ENCODE data around the gene OR51F1.
"Not testable (repeated sequence)": the region's sequence is repeated elsewhere in the genome, so short reads cannot be mapped to it uniquely, and the experiment has no call there.

The OR51F1 gene

GRCh38 chr11:4740735-4741134 lies 29.0 kb downstream of the OR51F1 start:
- Histone ChIP-seq H3K79me2 (ENCODE audit: low read length) (no peaks in the 10 kb centered on the region), H3K27ac (ENCODE audit: low read length) (no peak overlapping the region), H4K20me1 (ENCODE audit: insufficient read depth, low read length) (no peaks in the 10 kb centered on the region), H3K36me3 (replicated peaks; ENCODE audit: low read depth, low read length) (no peaks in the 10 kb centered on the region), H3K4me1 (ENCODE audit: low read length) (no peaks in the 10 kb centered on the region), H3K4me2 (ENCODE audit: low read length) (no peak overlapping the region), H3K27me3 (ENCODE audit: low read depth, low read length) (no peaks in the 10 kb centered on the region), H3K9ac (ENCODE audit: low read length) (no peak overlapping the region), H2AFZ (ENCODE audit: low read depth, low read length) (no peak overlapping the region), H3K9me3 (ENCODE audit: insufficient read depth, low read length) (no peaks in the 10 kb centered on the region), H3K4me3 (ENCODE audit: low read length) (no peak overlapping the region)
- no peak for TF ChIP-seq EZH2phosphoT487 (IDR thresholded peaks at IDR 0.05; ENCODE audit: low read depth)
- TF ChIP-seq, protein P1, sequence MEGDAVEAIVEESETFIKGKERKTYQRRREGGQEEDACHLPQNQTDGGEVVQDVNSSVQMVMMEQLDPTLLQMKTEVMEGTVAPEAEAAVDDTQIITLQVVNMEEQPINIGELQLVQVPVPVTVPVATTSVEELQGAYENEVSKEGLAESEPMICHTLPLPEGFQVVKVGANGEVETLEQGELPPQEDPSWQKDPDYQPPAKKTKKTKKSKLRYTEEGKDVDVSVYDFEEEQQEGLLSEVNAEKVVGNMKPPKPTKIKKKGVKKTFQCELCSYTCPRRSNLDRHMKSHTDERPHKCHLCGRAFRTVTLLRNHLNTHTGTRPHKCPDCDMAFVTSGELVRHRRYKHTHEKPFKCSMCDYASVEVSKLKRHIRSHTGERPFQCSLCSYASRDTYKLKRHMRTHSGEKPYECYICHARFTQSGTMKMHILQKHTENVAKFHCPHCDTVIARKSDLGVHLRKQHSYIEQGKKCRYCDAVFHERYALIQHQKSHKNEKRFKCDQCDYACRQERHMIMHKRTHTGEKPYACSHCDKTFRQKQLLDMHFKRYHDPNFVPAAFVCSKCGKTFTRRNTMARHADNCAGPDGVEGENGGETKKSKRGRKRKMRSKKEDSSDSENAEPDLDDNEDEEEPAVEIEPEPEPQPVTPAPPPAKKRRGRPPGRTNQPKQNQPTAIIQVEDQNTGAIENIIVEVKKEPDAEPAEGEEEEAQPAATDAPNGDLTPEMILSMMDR (IDR thresholded peaks at IDR 0.05; ENCODE audit: low read depth, low read length): no peak

DNA sequence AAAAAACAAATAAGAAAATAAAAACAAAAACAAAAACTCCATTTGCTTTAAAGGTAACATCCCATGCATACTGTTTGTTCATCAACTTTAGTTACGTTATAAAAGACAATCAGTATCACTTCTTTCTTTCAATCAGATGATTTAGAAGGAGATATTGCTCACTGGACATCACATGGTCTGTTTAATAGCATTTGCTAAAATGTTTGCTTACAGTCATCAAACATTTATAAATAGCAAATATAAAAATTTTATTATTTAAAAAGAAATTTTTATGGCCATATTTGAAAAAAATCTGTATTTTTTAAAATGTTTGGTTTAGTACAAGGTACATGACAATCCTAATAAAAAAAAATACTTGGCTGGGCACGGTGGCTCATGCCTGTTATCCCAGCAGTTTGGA lies 42.6 kb downstream of the OR51F1 start:
- TF ChIP-seq, protein P1 (IDR thresholded peaks at IDR 0.05; ENCODE audit: low read depth, low read length): no peak
- TF ChIP-seq EZH2phosphoT487 (IDR thresholded peaks at IDR 0.05; ENCODE audit: low read depth): no peak
- H3K9me3 ChIP-seq (ENCODE audit: insufficient read depth, low read length): no peaks in the 10 kb centered on the region
- no peak overlapping the region for H2AFZ ChIP-seq (ENCODE audit: low read depth, low read length)
- H3K36me3 ChIP-seq (replicated peaks; ENCODE audit: low read depth, low read length): no peaks in the 10 kb centered on the region
- H3K4me2 ChIP-seq (ENCODE audit: low read length): no peak overlapping the region
- no peaks in the 10 kb centered on the region for H3K4me1 ChIP-seq (ENCODE audit: low read length)
- H3K27ac ChIP-seq (ENCODE audit: low read length): no peak overlapping the region
- H3K9ac ChIP-seq (ENCODE audit: low read length): no peak overlapping the region
- no peaks in the 10 kb centered on the region for H3K27me3 ChIP-seq (ENCODE audit: low read depth, low read length)
- H3K4me3 ChIP-seq (ENCODE audit: low read length): no peak overlapping the region
- H3K79me2 ChIP-seq (ENCODE audit: low read length): no peaks in the 10 kb centered on the region
- H4K20me1 ChIP-seq (ENCODE audit: insufficient read depth, low read length): no peaks in the 10 kb centered on the region

DNA sequence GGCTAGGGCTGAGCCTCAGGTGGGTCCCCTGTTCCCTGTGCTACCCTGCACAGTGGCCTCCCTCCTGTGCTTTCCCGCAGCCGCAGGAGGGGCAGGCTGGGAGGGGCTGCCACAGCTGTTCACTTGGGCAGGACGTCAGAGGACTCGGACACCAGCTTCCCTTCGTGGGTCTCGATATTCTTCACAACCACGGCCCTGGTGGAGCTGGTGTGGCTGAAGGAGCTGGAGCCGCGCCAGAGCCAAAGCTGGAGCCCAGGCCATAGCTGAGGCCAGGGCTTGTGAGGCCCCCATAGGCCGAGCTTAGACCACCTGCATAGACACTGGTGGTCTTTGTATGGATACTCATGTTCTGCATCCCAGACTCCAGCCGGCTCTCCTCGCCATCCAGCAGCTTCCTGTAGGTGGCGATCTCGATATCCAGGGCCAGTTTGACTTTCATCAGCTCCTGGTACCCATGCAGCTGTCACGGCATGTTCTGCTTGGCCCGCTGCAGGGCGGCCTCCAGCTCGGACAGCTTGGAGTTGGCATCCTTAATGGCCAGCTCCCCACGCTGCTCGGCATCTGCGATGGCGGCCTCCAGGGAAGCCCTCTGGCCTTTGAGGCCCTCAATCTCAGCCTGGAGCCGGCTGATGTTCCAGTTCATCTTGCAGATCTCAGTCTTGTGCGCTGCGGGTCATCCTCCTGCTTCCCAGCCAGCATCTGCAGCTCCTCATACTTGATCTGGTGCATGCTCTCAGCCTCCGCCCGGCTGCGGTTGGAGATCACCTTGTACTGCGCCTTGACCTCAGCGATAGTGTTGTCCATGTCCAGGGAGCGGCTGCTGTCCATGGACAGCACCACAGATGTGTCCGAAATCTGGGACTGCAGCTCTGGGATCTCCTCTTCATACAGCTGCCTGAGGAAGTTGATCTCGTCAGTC lies 46.9 kb downstream of the OR51F1 start:
- not testable (repeated sequence) for H3K4me1 ChIP-seq (ENCODE audit: low read length); H3K27me3 ChIP-seq (ENCODE audit: low read depth, low read length); H3K79me2 ChIP-seq (ENCODE audit: low read length); H3K9me3 ChIP-seq (ENCODE audit: insufficient read depth, low read length); H3K36me3 ChIP-seq (replicated peaks; ENCODE audit: low read depth, low read length); H3K4me2 ChIP-seq (ENCODE audit: low read length); H3K27ac ChIP-seq (ENCODE audit: low read length); H4K20me1 ChIP-seq (ENCODE audit: insufficient read depth, low read length); H2AFZ ChIP-seq (ENCODE audit: low read depth, low read length); H3K9ac ChIP-seq (ENCODE audit: low read length); H3K4me3 ChIP-seq (ENCODE audit: low read length)

Measured in OCI-LY3 (cell line).